B cell (primary cell): ENCODE results near the gene CR1L.

Source experiments
- CTCF ChIP-seq: fragments of 200-600 bp; IDR thresholded peaks from one replicate; pipeline ENCODE4 v1.8.0; 2022; ENCODE audit warnings: antibody characterized with exemption, mild to moderate bottlenecking
- EZH2 ChIP-seq: IDR thresholded peaks from 2 replicates; pipeline ENCODE4 v1.6.1; 2012; ENCODE audit warnings: borderline replicate concordance, low read depth, mild to moderate bottlenecking, moderate library complexity, low read length; ENCODE audit not compliant: insufficient read depth, poor library complexity, severe bottlenecking

- TF ChIP-seq CTCF (no peak), EZH2 (no peak)
Observed at GRCh38 chr1:207753611-207754010, 108.7 kb downstream of the CR1L start.
